GM12864 (cell line): ENCODE results near the gene TBC1D23.
"Not testable (repeated sequence)": the region's sequence is repeated elsewhere in the genome, so short reads cannot be mapped to it uniquely, and the experiment has no call there.

ENCODE experiments used
- DNase-seq: peaks from one replicate; pipeline ENCODE4 v3.0.0-alpha.2; 2011; ENCODE audit warnings: low read depth
- H3K4me3 ChIP-seq: 2 replicates; pipeline ENCODE4 v1.5.1; 2011; ENCODE audit warnings: mild to moderate bottlenecking, low read depth, low read length, control low read depth
- TF ChIP-seq, protein P1 (sequence below): IDR thresholded peaks from 2 replicates; pipeline ENCODE4 v1.5.1; 2011; ENCODE audit warnings: low read depth, mild to moderate bottlenecking, moderate library complexity, low read length, control low read depth, inconsistent platforms; ENCODE audit errors: missing control alignments

TBC1D23 gene

GRCh38 chr3:100339786-100340185 is 79.0 kb downstream of the TBC1D23 start:
- TF ChIP-seq, protein P1, sequence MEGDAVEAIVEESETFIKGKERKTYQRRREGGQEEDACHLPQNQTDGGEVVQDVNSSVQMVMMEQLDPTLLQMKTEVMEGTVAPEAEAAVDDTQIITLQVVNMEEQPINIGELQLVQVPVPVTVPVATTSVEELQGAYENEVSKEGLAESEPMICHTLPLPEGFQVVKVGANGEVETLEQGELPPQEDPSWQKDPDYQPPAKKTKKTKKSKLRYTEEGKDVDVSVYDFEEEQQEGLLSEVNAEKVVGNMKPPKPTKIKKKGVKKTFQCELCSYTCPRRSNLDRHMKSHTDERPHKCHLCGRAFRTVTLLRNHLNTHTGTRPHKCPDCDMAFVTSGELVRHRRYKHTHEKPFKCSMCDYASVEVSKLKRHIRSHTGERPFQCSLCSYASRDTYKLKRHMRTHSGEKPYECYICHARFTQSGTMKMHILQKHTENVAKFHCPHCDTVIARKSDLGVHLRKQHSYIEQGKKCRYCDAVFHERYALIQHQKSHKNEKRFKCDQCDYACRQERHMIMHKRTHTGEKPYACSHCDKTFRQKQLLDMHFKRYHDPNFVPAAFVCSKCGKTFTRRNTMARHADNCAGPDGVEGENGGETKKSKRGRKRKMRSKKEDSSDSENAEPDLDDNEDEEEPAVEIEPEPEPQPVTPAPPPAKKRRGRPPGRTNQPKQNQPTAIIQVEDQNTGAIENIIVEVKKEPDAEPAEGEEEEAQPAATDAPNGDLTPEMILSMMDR: no peak
- no peak for DNase-seq
- no peak overlapping the region for H3K4me3 ChIP-seq

- no peak overlapping the region for H3K4me3 ChIP-seq
- DNase-seq: no peak
- TF ChIP-seq, protein P1: no peak
Measured at GRCh38 chr3:100340527-100340926, 79.7 kb downstream of the TBC1D23 start.

GRCh38 chr3:100348727-100349126 is 87.9 kb downstream of the TBC1D23 start:
- no peak overlapping the region for H3K4me3 ChIP-seq
- DNase-seq: no peak
- TF ChIP-seq, protein P1: no peak

DNA sequence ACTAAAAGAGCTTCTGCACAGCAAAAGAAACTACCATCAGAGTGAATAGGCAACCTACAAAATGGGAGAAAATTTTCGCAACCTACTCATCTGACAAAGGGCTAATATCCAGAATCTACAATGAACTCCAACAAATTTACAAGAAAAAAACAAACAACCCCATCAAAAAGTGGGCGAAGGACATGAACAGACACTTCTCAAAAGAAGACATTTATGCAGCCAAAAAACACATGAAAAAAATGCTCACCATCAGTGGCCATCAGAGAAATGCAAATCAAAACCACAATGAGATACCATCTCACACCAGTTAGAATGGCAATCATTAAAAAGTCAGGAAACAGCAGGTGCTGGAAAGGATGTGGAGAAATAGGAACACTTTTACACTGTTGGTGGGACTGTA is 91.0 kb downstream of the TBC1D23 start:
- not testable (repeated sequence) for DNase-seq, H3K4me3 ChIP-seq

DNA sequence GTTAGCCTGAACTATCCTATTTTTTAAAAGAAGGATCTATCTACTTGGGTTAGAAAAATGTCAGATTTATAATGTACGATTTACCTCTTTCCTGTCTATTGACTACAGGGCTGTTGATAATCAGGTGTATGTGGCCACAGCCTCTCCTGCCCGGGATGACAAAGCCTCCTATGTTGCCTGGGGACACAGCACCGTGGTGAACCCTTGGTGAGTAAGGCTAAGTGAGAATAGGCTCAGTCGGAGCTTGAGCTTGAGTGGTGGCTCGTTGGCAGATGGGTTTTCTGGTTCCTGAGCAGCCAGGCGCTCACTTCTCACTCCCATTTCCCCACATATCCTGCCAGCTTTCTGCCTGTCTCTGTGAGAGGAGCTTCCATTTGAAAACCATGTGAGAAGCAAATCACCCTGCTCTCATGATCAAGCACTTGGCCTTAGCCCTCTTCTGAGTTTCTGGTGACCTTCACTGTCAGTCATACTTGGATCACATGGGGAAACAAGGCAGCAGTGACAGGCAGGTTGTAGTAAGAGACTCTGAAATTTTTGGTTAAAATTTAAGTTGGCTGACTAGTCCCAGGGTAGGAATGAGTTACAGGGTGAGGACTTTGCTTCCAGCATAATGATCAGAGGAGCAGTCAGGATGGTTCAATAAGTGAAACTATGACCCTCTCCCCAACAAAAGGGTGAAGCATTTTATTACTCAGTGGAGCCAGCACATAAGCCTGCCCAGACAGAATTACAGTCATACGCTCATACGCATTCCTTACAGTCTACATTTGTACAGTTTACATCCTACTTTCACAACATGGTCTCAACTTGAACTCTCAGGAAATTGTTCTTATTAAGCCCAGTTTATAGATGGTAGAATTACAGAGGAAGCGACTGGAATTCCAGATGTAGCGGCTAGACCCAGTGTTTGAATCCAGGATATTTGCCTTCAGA is 91.8 kb downstream of the TBC1D23 start:
- no peak overlapping the region for H3K4me3 ChIP-seq
- DNase-seq: no peak
- TF ChIP-seq, protein P1: no peak

DNA sequence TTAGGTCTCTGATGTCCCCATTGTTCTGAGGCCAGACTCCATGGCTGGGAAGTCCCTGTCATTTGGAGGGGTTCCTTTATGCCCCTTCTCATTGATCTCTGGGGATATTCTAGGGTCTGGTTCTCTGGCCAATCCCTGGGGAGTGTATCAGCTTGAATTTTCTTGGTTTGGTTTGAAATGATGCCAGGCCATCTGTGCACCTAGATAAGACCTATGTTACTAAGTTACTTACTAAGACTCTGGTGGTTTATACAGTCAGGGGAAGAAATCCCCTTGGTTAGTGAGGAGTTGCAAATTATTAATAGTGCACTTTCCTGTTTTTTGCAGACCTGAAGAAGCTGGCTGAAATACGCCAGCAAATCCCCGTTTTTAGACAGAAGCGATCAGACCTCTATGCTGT is 94.1 kb downstream of the TBC1D23 start:
- TF ChIP-seq, protein P1: no peak
- no peak for DNase-seq
- no peak overlapping the region for H3K4me3 ChIP-seq

DNA sequence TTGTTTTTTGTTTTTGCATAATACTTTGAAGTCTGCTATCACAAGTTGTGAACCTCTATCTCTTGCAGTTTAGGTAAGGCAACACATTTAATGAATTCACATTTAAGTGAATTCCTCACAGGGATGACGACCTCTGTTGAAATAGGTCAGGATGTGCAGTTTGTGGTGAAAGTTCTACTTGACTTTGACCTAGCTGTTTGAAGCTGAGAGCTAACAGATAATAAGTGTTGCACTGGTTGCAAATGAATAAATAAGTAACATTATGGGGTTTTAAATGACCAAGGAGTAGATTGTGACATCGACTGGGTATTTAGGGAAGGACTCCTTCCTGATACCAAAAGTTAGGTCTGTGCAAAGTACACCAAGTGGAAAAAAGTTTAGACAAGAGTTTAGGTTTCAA is 97.6 kb downstream of the TBC1D23 start:
- TF ChIP-seq, protein P1: no peak
- no peak overlapping the region for H3K4me3 ChIP-seq
- no peak for DNase-seq
